Frontal cortex (tissue), 4 donors: Measurements from ENCODE around the gene ZNF222. TPM values are rescaled to one million over a fixed set of nuclear protein-coding genes. Genes with fewer than 3 reads are reported as not detected.

Experiments
- DNase-seq, 2 donors: peaks; one replicate each; pipeline ENCODE4 v3.0.0; 2012; ENCODE audit warnings: low spot score in 2 of 2
- FAIRE-seq: peaks from 2 replicates; lab custom pipeline; 2012; peaks lifted over from hg19 to GRCh38; lab: Jason Lieb, UNC
- total RNA-seq: library from RNA; depleted of rRNA; stranded (reverse); fragments of >200 nt; gene quantifications from one replicate; pipeline ENCODE4 v1.2.3, GENCODE V29; 2014
- donor health status: control.
- donor health status: control.
- donor health status: control.

The ZNF222 gene
- total RNA-seq: 18.3 TPM

DNA sequence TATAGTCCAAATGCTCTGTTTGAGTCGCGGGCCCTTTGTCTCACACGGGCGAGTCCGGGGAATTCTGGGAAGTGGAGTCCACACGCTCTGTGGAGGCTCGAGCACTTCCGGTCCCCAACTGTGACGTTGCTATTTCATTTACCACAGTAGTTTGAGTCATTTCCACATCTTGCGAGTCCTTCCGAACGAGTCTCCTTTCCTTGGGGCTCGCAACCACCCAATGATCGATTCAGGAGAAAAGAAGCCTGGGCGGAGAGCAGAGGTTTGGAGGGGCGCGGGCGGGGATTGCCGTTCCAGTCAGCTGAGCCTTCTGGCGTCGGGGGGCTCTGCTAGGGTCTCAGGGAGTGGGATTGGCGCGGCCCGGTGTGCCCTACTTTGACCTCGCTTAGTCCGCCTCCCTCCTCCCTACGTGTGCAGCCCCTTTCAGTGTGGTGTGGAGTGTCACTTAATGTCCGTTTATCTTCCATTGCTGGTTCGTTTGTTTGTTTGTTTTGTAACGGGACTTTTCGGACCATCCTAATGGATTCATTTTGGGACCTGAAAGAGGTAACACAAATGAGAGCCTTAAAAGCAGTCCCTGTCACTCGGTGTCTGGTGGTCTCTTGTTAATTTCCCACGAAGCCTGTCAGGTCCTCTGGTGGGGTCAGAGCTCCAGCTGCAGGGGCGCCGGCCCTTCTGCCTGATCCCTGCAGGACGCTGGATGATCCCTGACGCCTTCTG, at the start of gene ZNF222:
ZNF222 (plus strand) TSS at position 163 of the 720 bp plus-strand sequence; CDS start at position 221, 58 bp downstream.
- FAIRE-seq (no peak), DNase-seq (peak; percentile 36 to 74)

- DNase-seq: no peak
- FAIRE-seq: no peak
Measured at GRCh38 chr19:43976732-43977131, 48.4 kb upstream of the ZNF222 start.

- FAIRE-seq: no peak
- no peak for DNase-seq
Measured at GRCh38 chr19:43983544-43983911, 41.7 kb upstream of the ZNF222 start.

DNA sequence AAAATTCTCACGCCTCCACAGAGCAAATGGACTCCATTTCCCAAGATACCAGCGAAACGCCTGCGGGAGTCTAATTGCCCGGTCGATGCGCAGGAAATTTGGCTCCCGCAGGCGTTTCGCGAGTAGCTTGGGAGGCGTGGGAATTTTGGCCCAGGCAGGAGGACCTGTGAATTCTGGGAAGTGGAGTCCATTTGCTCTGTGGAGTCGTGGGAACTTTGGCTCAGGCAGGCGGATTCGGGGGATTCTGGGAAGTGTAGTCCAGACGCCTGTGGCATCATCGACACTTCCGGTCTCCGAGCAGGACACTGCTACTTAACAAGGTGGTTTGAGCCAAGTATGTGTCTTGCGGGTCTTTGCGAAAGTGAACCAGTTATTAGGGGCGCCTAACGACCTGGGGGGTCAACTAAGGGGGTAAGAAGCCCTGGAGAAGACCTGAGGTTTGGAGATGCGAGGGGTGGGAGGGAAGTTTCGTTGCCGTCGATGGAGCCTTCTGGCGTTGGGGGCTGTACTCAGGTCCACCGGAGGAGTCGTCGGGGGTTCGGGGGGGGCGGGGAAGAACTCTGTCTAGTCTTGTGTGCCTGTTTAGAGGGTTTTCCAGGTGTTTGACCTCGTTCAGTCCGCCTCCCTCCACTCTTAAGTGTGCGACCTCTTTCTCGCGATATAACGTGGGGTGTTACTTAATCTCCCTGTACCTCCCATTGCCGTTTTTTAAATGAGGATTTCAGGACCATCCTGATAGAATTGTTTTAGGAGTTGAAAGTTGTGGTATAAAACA, 41.1 kb upstream of the ZNF222 start, which contains the start of gene ZNF155:
ZNF155 (plus strand) TSS at position 277 of the 775 bp plus-strand sequence. CDS start 4,356 bp downstream, outside the sequence.
- peak; percentile 65 to 83 for DNase-seq

GRCh38 chr19:43984687-43985000, 40.5 kb upstream of the ZNF222 start:
- DNase-seq (peak in 1 of 2 donors; percentile 12), FAIRE-seq (no peak)

More for the DNA sequence above, 41.1 kb upstream of the ZNF222 start, which contains the start of gene ZNF155:
- peak; percentile 51 for FAIRE-seq

- no peak for DNase-seq
- no peak for FAIRE-seq
Measured at GRCh38 chr19:43997631-43998290, 27.4 kb upstream of the ZNF222 start.

GRCh38 chr19:44002212-44002565, 23.0 kb upstream of the ZNF222 start:
- DNase-seq (peak in 1 of 2 donors; percentile 2), FAIRE-seq (no peak)

DNA sequence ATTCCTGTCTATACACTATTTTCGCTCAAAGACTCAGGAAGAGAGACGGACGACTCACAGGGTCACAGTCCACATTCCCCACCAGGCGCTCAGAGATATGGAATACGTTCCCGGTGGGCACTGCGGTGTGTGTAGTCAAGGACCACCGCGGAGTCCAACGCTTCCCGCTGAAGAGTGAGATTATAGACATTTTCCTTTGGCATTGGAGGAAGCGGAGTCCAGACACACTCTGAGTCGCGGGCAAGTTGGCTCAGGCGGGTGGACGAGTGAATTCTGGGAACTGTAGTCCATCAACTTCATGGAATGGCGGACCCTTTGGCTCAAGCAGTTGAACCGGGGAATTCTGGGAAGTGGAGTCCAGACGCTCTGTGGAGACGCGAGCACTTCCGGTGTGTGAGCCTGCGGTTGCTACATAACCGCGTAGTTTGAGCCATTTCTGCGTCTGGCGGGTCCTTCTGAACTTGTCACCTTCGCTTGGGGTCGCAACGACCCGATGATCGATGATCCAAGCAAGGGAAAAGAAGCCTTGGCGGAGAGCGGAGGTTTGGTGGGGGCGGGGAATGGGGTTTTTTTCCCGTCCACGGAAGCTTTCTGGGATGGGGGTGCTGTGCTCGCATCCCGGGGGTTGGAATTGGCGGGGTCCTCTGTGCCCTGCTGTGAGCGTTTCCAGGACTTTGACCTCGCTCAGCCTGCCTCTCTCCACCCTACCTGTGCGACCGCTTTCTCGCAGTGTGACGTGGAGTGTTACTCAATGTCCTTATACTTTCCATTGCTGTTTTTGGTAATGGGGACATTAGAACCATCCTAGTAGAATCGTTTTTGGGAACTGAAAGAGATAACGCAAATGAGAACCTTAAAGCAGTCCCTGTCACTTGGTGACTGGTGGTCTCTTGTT, 22.4 kb upstream of the ZNF222 start, which contains the start of gene ZNF230:
ZNF230 (plus strand) TSS at position 392 of the 895 bp plus-strand sequence. CDS start 4,122 bp downstream, outside the sequence.
- DNase-seq: peak; percentile 70 to 83
- no peak for FAIRE-seq

- DNase-seq (peak in 1 of 2 donors; percentile 4), FAIRE-seq (no peak)
Measured at GRCh38 chr19:44003461-44004009, 21.6 kb upstream of the ZNF222 start.

- FAIRE-seq: no peak
- DNase-seq: no peak
Measured at GRCh38 chr19:44005973-44006372, 19.2 kb upstream of the ZNF222 start.

DNA sequence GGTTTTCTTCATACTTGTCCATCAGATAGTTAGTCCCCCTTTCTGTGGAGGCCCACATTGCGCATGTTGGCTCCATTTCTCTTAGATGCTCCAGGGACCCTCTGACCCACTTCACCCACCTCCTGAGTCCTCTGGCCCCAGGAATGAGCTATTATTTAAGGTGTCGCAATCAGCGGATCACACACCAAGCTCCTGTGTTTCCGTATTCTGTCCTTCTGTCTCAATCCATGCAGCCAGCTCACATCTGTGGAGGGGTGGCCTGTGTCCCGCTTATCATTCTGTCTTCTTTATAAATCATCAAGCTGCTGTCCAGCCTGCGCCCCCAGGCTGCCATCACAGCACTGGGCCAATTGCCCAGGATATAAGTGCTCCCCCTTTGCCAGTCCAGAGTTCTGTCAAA, 17.7 kb upstream of the ZNF222 start:
- FAIRE-seq (no peak), DNase-seq (no peak)

DNA sequence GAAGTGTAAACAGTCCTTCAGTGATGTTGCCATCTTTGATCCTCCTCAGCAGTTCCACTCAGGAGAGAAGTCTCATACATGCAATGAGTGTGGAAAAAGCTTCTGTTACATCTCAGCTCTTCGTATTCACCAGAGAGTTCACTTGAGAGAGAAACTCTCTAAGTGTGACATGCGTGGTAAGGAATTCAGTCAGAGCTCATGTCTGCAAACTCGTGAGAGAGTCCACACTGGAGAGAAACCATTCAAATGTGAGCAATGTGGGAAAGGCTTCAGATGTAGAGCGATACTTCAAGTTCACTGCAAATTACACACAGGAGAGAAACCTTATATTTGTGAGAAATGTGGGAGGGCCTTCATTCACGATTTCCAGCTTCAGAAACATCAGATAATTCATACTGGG, 14.7 kb upstream of the ZNF222 start:
- FAIRE-seq (no peak), DNase-seq (no peak)

- DNase-seq: no peak
- no peak for FAIRE-seq
Measured at GRCh38 chr19:44019498-44019897, 5.7 kb upstream of the ZNF222 start.

- FAIRE-seq: no peak
- DNase-seq: no peak
Measured at GRCh38 chr19:44021221-44021620, 4.0 kb upstream of the ZNF222 start.

DNA sequence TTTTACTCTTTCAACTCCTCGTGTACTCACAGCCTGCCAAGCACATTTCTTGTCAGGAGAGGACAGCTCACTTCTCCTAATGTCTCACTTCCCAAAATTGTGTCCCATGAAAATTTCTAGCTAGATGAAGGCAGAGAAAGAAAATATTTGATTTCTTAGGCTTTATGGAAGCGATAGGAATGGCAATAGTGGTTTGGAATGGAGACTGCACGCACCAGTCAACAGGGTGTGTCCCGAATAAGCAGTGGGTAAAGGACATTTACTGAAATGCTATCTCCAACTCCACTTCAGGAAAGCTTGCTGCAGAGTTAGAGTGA, 321 bp upstream of the ZNF222 start:
- FAIRE-seq: no peak
- peak in 1 of 2 donors; percentile 1 for DNase-seq

DNA sequence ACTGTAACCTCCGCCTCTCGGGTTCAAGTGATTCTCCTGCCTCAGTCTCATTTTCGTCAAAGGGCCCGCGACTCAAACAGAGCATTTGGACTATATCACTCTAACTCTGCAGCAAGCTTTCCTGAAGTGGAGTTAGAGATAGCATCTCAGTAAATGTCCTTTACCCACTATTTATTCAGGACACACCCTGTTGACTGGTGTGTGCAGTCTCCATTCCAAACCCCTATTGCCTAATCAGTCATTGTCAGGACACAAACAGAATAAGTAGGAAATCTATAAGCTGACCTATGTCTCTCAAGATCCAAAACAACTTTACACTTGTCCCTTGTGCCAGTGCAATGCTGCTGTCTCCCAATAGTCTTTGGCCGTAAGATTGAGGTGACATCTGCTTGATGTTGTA, 1.4 kb downstream of the ZNF222 start:
- no peak for DNase-seq
- FAIRE-seq: no peak

GRCh38 chr19:44032001-44032610, 6.9 kb downstream of the ZNF222 start:
- DNase-seq (no peak), FAIRE-seq (no peak)

DNA sequence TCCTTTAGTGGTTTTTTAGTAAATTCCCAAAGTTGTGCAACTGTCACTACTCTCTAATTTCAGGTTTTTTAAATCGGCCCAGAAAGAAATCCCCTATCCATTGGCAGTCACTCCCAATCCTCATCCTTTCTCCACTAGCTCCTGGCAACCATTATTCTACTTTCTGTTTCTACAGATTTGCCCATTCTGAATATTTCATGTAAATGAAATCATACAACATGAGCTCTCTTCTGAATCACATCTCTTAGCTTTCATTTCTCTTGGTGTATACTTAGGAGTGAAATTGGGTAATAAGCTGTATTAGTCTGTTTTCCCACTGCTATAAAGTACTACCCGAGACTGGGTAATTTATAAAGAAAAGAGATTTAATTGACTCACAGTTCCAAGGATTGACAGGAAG, 17.0 kb downstream of the ZNF222 start:
- FAIRE-seq: no peak
- no peak for DNase-seq
